ENCODE results near the gene SPINT1. TPM values are rescaled to one million over a fixed set of nuclear protein-coding genes. Genes with fewer than 3 reads are reported as not detected.

Gene SPINT1
- total RNA-seq, 1 experiment from 2014 or later: 177 TPM

DNA sequence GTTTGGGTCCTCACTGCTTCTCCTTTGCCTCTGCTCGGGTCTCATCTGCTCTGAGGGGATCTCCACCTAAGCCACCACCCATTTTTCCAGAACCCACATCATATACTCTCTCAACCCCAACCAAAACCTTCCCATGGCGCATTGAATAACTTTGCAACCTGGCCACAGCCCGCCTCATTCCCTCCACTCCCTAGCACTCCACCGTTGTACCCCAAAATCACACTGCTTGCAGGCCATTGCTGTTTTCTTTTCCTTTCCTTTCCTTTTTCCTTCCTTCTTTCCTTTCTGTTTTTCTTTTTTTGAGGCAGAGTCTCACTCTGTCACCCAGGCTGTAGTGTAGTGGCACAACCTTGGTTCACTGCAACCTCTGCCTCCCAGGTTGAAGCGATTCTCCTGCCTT is 47.3 kb downstream of the SPINT1 start:
- Histone ChIP-seq H3K27ac (ENCODE audit: low read length) (no peak overlapping the region), H3K9me3 (ENCODE audit: low read length) (no peaks in the 10 kb centered on the region), H3K9ac (ENCODE audit: low read length) (no peak overlapping the region), H3K4me1 (ENCODE audit: insufficient read depth, low read length) (peaks cover 16% of the 10 kb centered on the region), H3K36me3 (ENCODE audit: low read depth, low read length) (0 out of 2 replicates have a peak, but pooled peaks cover 3% of the 10 kb centered on the region), H3K79me2 (ENCODE audit: low read length) (peaks cover 18% of the 10 kb centered on the region), H2AFZ (ENCODE audit: low read length) (no peak overlapping the region), H4K20me1 (ENCODE audit: low read length) (no peaks in the 10 kb centered on the region), H3K4me3 (ENCODE audit: low read length) (no peak overlapping the region), H3K4me2 (ENCODE audit: low read length) (no peak overlapping the region), H3K9me2 (replicated peaks; ENCODE audit: low read length) (no peaks in the 10 kb centered on the region), H3K27me3 (ENCODE audit: low read length) (no peaks in the 10 kb centered on the region), H3F3A (ENCODE audit: low read length, unreplicated experiment) (no peaks in the 10 kb centered on the region)
- DNase-seq: no peak
- TF ChIP-seq, protein P1, sequence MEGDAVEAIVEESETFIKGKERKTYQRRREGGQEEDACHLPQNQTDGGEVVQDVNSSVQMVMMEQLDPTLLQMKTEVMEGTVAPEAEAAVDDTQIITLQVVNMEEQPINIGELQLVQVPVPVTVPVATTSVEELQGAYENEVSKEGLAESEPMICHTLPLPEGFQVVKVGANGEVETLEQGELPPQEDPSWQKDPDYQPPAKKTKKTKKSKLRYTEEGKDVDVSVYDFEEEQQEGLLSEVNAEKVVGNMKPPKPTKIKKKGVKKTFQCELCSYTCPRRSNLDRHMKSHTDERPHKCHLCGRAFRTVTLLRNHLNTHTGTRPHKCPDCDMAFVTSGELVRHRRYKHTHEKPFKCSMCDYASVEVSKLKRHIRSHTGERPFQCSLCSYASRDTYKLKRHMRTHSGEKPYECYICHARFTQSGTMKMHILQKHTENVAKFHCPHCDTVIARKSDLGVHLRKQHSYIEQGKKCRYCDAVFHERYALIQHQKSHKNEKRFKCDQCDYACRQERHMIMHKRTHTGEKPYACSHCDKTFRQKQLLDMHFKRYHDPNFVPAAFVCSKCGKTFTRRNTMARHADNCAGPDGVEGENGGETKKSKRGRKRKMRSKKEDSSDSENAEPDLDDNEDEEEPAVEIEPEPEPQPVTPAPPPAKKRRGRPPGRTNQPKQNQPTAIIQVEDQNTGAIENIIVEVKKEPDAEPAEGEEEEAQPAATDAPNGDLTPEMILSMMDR (conservative IDR thresholded peaks at IDR 0.05; ENCODE audit: low read depth, low read length): no peak
- TF ChIP-seq EZH2 (IDR thresholded peaks at IDR 0.05; ENCODE audit: low read length, unreplicated experiment) (no peak), EZH2phosphoT487 (IDR thresholded peaks at IDR 0.05; ENCODE audit: borderline replicate concordance, low read length) (no peak)
- CTCF ChIA-PET: interaction anchor here (0.6 to 2.5 kb wide), 11 partner anchors 10 to 106 kb away, joined by 4 to 39 read pairs (median 6); partner anchors contain the start of gene RHOV
- no peak for ATAC-seq
- POLR2A ChIA-PET (ENCODE audit: unreplicated experiment): no interaction called here
- BruUV-seq (replicated peaks): no TSS peak
- intact Hi-C loops (cut with micrococcal nuclease): loop anchor here (5.0 to 10.0 kb wide), 2 partner anchors 104 to 296 kb away; partner anchors contain the start of gene KNL1

DNA sequence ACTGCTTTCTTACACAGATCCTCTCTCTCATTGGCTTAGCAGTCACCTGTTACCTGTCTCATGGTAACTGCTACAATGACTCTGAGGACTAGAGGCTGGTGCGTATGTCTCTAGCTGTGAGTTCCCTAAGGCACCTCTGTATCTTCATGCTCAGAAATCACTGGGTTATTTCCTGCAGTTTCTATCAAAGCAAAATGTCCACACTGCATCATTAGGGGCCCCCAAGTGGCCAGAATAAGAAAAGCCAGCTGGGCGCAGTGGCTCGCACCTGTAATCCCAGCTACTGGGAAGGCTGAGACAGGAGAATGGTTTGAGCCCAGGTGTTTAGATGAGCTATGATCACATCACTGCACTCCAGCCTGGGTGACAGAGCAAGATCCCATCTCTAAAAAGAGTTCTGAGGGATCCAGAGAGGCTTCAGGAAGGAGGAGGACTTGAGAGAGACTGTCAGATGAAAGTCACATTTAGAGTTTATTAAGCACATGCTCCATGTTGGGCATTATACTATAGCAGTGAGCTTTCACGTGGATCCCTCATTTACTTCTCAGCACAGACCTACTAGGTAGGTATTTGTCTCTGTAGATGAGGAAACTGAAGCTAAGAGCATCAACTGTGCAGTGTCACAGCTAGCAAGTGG is 48.1 kb downstream of the SPINT1 start:
- H3K27ac ChIP-seq (ENCODE audit: low read length): no peak overlapping the region
- H3K79me2 ChIP-seq (ENCODE audit: low read length): peaks cover 23% of the 10 kb centered on the region
- ChIA-PET CTCF (interaction anchor here (0.6 to 2.5 kb wide), 16 partner anchors 9 to 613 kb away, joined by 3 to 39 read pairs (median 4); partner anchors contain the start of genes INO80 and RHOV), POLR2A (ENCODE audit: unreplicated experiment) (interaction anchor here (0.6 kb wide), 1 partner anchor 21 kb away, joined by 3 read pairs; no protein-coding TSS in a partner anchor)
- H4K20me1 ChIP-seq (ENCODE audit: low read length): no peaks in the 10 kb centered on the region
- H2AFZ ChIP-seq (ENCODE audit: low read length): peak overlapping the region; percentile 22; the same call in 1 of the 2 replicates
- H3K4me1 ChIP-seq (ENCODE audit: insufficient read depth, low read length): peaks cover 16% of the 10 kb centered on the region
- H3K4me2 ChIP-seq (ENCODE audit: low read length): no peak overlapping the region
- no TSS peak for BruUV-seq (replicated peaks)
- no peaks in the 10 kb centered on the region for H3K9me3 ChIP-seq (ENCODE audit: low read length)
- no peaks in the 10 kb centered on the region for H3K27me3 ChIP-seq (ENCODE audit: low read length)
- H3K4me3 ChIP-seq (ENCODE audit: low read length): no peak overlapping the region
- intact Hi-C loops (cut with micrococcal nuclease): loop anchor here (1.0 to 10.0 kb wide), 4 partner anchors 13 to 297 kb away; partner anchors contain the start of gene KNL1
- H3K9me2 ChIP-seq (replicated peaks; ENCODE audit: low read length): no peaks in the 10 kb centered on the region
- no peaks in the 10 kb centered on the region for H3F3A ChIP-seq (ENCODE audit: low read length, unreplicated experiment)
- no peak overlapping the region for H3K9ac ChIP-seq (ENCODE audit: low read length)
- DNase-seq (peak; percentile 81), ATAC-seq (peak; percentile 43)
- TF ChIP-seq, protein P1 (conservative IDR thresholded peaks at IDR 0.05; ENCODE audit: low read depth, low read length): peak; percentile 95
- TF ChIP-seq EZH2 (IDR thresholded peaks at IDR 0.05; ENCODE audit: low read length, unreplicated experiment): no peak
- 0 out of 2 replicates have a peak, but pooled peaks cover 4% of the 10 kb centered on the region for H3K36me3 ChIP-seq (ENCODE audit: low read depth, low read length)
